ENCODE results near the gene CEP97.

DNA sequence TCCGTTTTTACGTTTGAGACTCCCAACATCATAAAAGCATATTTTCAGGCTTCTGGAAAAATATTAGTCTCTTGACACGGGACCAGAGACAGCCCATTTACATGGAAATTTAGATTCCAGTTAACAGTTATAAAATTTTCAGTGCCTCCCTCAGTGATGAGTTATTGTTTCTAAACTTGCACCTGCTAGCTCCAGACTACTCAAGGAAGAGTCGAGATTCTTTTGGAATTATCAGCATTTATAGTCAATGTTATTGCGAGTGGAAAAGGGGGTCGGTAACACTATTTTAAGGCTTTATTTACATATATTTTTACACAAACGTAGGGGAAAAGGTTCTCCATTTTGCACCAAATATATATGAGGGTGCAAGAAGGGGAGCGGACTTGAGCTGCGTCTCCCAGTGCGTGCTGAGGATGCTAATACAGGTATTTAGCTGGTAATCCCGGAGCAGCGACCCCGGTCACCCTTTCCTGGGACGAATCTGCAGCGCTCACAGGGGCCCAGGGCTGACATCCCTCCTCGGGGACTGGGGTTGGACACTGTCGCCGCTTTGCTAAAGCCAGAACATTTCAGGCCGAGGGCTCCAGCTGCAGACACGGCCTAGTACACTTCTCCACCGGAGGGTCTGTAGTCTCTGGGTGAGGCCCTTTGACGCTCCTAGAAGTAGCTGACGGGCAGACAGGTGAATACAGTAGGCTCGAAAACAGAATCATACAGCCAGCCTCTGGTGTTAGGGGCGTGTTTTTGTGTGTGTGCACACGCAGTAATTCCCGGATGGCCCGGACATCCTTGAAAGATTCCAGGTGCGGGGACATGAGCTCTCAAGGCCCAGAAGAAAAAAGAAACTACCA lies 46.8 kb upstream of the CEP97 start:
- no peak for TF ChIP-seq POLR2A (IDR thresholded peaks at IDR 0.05)
- TF ChIP-seq, protein P1, sequence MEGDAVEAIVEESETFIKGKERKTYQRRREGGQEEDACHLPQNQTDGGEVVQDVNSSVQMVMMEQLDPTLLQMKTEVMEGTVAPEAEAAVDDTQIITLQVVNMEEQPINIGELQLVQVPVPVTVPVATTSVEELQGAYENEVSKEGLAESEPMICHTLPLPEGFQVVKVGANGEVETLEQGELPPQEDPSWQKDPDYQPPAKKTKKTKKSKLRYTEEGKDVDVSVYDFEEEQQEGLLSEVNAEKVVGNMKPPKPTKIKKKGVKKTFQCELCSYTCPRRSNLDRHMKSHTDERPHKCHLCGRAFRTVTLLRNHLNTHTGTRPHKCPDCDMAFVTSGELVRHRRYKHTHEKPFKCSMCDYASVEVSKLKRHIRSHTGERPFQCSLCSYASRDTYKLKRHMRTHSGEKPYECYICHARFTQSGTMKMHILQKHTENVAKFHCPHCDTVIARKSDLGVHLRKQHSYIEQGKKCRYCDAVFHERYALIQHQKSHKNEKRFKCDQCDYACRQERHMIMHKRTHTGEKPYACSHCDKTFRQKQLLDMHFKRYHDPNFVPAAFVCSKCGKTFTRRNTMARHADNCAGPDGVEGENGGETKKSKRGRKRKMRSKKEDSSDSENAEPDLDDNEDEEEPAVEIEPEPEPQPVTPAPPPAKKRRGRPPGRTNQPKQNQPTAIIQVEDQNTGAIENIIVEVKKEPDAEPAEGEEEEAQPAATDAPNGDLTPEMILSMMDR (IDR thresholded peaks at IDR 0.05), result no peak

Measured in uterus (tissue), 2 donors.